ENCODE results near the gene ZC3H12D. TPM values are rescaled to one million over a fixed set of nuclear protein-coding genes. Genes with fewer than 3 reads are reported as not detected.
"Not testable (repeated sequence)": the region's sequence is repeated elsewhere in the genome, so short reads cannot be mapped to it uniquely, and the experiment has no call there.

ZC3H12D gene
- polyA plus RNA-seq, 1 of the 3 experiments (the other 2 are of a cell fraction) = 0.03 TPM

DNA sequence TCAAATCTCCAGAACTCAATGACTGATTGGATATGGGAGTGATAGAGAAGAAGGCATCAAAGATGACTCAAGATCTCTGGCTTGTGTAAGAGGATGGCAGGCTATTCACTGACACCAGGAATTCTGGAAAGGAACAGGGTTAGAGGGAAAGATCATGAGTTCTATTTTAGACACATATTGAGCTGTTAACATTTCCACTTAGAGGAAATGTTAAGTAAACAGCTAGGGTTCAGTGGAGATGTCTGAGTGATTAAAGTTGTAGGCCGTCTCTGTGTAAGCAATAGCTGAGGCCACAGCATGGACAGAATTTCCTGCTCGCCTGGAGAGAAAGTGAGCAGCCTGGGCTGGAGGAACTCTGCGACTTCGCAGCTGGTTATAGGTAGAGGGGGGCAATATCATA is 21.0 kb downstream of the ZC3H12D start:
- H3K9ac ChIP-seq = no peak overlapping the region
- H3K4me3 ChIP-seq (ENCODE audit: low read depth in 2 of 2, low read length in 1 of 2) = no peak overlapping the region
- no peaks in the 10 kb centered on the region for H4K20me1 ChIP-seq (ENCODE audit: insufficient read depth)
- no peaks in the 10 kb centered on the region for H3K9me2 ChIP-seq
- no peaks in the 10 kb centered on the region for H3K4me1 ChIP-seq (ENCODE audit: control insufficient read depth in 1 of 2, insufficient read depth in 2 of 2, low read depth in 1 of 2, low read length in 1 of 2)
- TF ChIP-seq YY1 (IDR thresholded peaks at IDR 0.05; ENCODE audit: low read depth) = no peak
- TF ChIP-seq ELF1 (IDR thresholded peaks at IDR 0.05) = no peak
- no peaks in the 10 kb centered on the region for H3K36me3 ChIP-seq (replicated peaks in 1 of 2; ENCODE audit: control insufficient read depth in 1 of 2, insufficient read depth in 2 of 2, low read length in 1 of 2)
- H3K79me2 ChIP-seq (ENCODE audit: insufficient read depth) = no peaks in the 10 kb centered on the region
- 66% methylated on average over 4 of the region's 4 CpGs for WGBS (ENCODE audit: low lambda C conversion rate)
- H3F3A ChIP-seq (replicated peaks; ENCODE audit: insufficient read depth) = no peaks in the 10 kb centered on the region
- ChIA-PET CTCF (no interaction called here), POLR2A (no interaction called here)
- no peak overlapping the region for H3K27ac ChIP-seq (ENCODE audit: low read depth in 2 of 2, low read length in 1 of 2)
- no peak overlapping the region for H2AFZ ChIP-seq (ENCODE audit: low read depth)
- no peaks in the 10 kb centered on the region for H3K27me3 ChIP-seq (ENCODE audit: insufficient read depth)
- H3K4me2 ChIP-seq = no peak overlapping the region
- no peaks in the 10 kb centered on the region for H3K9me3 ChIP-seq
- DNase-seq = no peak

DNA sequence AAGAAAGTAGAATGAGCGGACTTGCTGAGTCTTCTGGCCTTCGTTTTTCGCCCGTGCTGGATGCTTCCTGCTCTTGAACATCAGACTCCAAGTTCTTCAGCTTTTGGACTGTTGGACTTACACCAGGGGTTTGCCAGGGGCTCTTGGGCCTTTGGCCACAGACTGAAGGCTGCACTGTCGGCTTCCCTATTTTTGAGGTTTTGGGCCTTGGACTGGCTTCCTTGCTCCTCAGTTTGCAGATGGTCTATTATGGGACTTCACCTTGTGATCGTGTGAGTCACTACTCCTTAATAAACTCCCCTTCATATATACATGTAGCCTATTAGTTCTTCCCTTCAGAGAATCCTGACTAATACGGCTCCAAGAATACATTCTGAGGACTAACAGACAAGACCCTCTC is 22.1 kb downstream of the ZC3H12D start:
- H3K27ac ChIP-seq (ENCODE audit: low read depth in 2 of 2, low read length in 1 of 2); H3F3A ChIP-seq (replicated peaks; ENCODE audit: insufficient read depth); POLR2A ChIA-PET; H3K4me3 ChIP-seq (ENCODE audit: low read depth in 2 of 2, low read length in 1 of 2); H3K27me3 ChIP-seq (ENCODE audit: insufficient read depth); H2AFZ ChIP-seq (ENCODE audit: low read depth); H3K79me2 ChIP-seq (ENCODE audit: insufficient read depth); DNase-seq; H3K36me3 ChIP-seq (replicated peaks in 1 of 2; ENCODE audit: control insufficient read depth in 1 of 2, insufficient read depth in 2 of 2, low read length in 1 of 2); H4K20me1 ChIP-seq (ENCODE audit: insufficient read depth); H3K4me1 ChIP-seq (ENCODE audit: control insufficient read depth in 1 of 2, insufficient read depth in 2 of 2, low read depth in 1 of 2, low read length in 1 of 2); H3K9ac ChIP-seq; H3K4me2 ChIP-seq; H3K9me2 ChIP-seq; H3K9me3 ChIP-seq: not testable (repeated sequence)
- CTCF ChIA-PET = interaction anchor here (0.9 kb wide), 1 partner anchor 29 kb away, joined by 3 read pairs; no protein-coding TSS in a partner anchor
- WGBS (ENCODE audit: low lambda C conversion rate) = 97% methylated on average over 7 of the region's 7 CpGs

DNA sequence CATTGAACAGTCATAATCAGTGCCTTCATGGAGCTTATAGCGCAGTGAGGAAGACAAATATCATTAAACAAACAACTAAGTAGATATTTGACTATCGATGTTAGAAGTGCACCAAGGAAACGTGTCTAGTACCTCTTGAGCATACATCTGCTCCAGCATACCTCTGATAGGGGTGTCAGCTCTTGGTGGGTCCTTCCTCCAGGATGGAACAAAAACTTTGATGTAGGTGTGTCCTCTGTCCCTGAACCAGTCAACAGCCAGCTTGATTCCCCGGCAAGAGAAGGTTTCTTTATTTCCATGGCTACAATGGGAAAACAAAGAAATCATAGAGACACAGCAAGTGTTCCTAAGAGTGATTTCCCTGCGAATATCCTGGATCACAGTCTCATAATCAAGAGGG is 23.1 kb downstream of the ZC3H12D start:
- H3F3A ChIP-seq (replicated peaks; ENCODE audit: insufficient read depth) = no peaks in the 10 kb centered on the region
- no peaks in the 10 kb centered on the region for H3K9me3 ChIP-seq
- no peaks in the 10 kb centered on the region for H3K27me3 ChIP-seq (ENCODE audit: insufficient read depth)
- no peak overlapping the region for H3K4me2 ChIP-seq
- no peaks in the 10 kb centered on the region for H3K36me3 ChIP-seq (replicated peaks in 1 of 2; ENCODE audit: control insufficient read depth in 1 of 2, insufficient read depth in 2 of 2, low read length in 1 of 2)
- POLR2A ChIA-PET = no interaction called here
- no peak overlapping the region for H3K9ac ChIP-seq
- no peaks in the 10 kb centered on the region for H3K9me2 ChIP-seq
- no peaks in the 10 kb centered on the region for H3K79me2 ChIP-seq (ENCODE audit: insufficient read depth)
- WGBS (ENCODE audit: low lambda C conversion rate) = 45% methylated on average over 5 of the region's 5 CpGs
- TF ChIP-seq GABPA (IDR thresholded peaks at IDR 0.05; ENCODE audit: low read depth) (no peak), SIN3A (IDR thresholded peaks at IDR 0.05; ENCODE audit: borderline replicate concordance, low read depth, low read length) (no peak), FOXM1 (IDR thresholded peaks at IDR 0.05; ENCODE audit: low read depth) (no peak)
- TF ChIP-seq, protein P1, sequence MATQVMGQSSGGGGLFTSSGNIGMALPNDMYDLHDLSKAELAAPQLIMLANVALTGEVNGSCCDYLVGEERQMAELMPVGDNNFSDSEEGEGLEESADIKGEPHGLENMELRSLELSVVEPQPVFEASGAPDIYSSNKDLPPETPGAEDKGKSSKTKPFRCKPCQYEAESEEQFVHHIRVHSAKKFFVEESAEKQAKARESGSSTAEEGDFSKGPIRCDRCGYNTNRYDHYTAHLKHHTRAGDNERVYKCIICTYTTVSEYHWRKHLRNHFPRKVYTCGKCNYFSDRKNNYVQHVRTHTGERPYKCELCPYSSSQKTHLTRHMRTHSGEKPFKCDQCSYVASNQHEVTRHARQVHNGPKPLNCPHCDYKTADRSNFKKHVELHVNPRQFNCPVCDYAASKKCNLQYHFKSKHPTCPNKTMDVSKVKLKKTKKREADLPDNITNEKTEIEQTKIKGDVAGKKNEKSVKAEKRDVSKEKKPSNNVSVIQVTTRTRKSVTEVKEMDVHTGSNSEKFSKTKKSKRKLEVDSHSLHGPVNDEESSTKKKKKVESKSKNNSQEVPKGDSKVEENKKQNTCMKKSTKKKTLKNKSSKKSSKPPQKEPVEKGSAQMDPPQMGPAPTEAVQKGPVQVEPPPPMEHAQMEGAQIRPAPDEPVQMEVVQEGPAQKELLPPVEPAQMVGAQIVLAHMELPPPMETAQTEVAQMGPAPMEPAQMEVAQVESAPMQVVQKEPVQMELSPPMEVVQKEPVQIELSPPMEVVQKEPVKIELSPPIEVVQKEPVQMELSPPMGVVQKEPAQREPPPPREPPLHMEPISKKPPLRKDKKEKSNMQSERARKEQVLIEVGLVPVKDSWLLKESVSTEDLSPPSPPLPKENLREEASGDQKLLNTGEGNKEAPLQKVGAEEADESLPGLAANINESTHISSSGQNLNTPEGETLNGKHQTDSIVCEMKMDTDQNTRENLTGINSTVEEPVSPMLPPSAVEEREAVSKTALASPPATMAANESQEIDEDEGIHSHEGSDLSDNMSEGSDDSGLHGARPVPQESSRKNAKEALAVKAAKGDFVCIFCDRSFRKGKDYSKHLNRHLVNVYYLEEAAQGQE (IDR thresholded peaks at IDR 0.05; ENCODE audit: low read depth, low read length) = no peak
- TF ChIP-seq, protein P2, sequence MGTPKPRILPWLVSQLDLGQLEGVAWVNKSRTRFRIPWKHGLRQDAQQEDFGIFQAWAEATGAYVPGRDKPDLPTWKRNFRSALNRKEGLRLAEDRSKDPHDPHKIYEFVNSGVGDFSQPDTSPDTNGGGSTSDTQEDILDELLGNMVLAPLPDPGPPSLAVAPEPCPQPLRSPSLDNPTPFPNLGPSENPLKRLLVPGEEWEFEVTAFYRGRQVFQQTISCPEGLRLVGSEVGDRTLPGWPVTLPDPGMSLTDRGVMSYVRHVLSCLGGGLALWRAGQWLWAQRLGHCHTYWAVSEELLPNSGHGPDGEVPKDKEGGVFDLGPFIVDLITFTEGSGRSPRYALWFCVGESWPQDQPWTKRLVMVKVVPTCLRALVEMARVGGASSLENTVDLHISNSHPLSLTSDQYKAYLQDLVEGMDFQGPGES (IDR thresholded peaks at IDR 0.05; ENCODE audit: low read depth, low read length) = no peak
- no peak overlapping the region for H3K27ac ChIP-seq (ENCODE audit: low read depth in 2 of 2, low read length in 1 of 2)
- CTCF ChIA-PET = no interaction called here
- DNase-seq = no peak
- H3K4me1 ChIP-seq (ENCODE audit: control insufficient read depth in 1 of 2, insufficient read depth in 2 of 2, low read depth in 1 of 2, low read length in 1 of 2) = no peaks in the 10 kb centered on the region
- H3K4me3 ChIP-seq (ENCODE audit: low read depth in 2 of 2, low read length in 1 of 2) = no peak overlapping the region
- H2AFZ ChIP-seq (ENCODE audit: low read depth) = no peak overlapping the region
- no peaks in the 10 kb centered on the region for H4K20me1 ChIP-seq (ENCODE audit: insufficient read depth)

DNA sequence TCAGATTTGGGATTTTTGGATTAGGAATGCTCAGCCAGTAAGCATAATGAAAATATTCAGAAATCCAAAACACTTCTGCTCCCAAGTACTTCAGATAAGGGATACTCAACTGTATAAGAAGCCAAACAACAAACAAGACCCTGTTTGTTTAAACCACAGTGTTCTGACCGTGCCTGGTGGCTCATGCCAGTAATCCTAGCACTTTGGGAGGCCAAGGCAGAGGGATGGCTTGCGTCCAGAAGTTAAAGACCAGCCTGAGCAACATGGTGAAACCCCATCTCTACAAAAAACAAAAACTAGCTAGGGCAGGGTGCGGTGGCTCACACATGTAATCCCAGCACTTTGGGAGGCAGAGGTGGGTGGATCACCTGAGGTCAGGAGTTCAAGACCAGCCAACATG is 24.6 kb downstream of the ZC3H12D start:
- H3K9me2 ChIP-seq; H3K79me2 ChIP-seq (ENCODE audit: insufficient read depth); H3K27ac ChIP-seq (ENCODE audit: low read depth in 2 of 2, low read length in 1 of 2); H4K20me1 ChIP-seq (ENCODE audit: insufficient read depth); H3K27me3 ChIP-seq (ENCODE audit: insufficient read depth); POLR2A ChIA-PET; H3K4me3 ChIP-seq (ENCODE audit: low read depth in 2 of 2, low read length in 1 of 2); DNase-seq; H3F3A ChIP-seq (replicated peaks; ENCODE audit: insufficient read depth); H3K4me1 ChIP-seq (ENCODE audit: control insufficient read depth in 1 of 2, insufficient read depth in 2 of 2, low read depth in 1 of 2, low read length in 1 of 2); H2AFZ ChIP-seq (ENCODE audit: low read depth); H3K9ac ChIP-seq; H3K4me2 ChIP-seq; H3K9me3 ChIP-seq; H3K36me3 ChIP-seq (replicated peaks in 1 of 2; ENCODE audit: control insufficient read depth in 1 of 2, insufficient read depth in 2 of 2, low read length in 1 of 2): not testable (repeated sequence)
- CTCF ChIA-PET = interaction anchor here (0.6 kb wide), 1 partner anchor 28 kb away, joined by 4 read pairs; no protein-coding TSS in a partner anchor
- WGBS (ENCODE audit: low lambda C conversion rate) = 66% methylated on average over 3 of the region's 3 CpGs
